ENCODE measurements around the gene PITPNC1. TPM values are rescaled to one million over a fixed set of nuclear protein-coding genes. Genes with fewer than 3 reads are reported as not detected.
"Not testable (repeated sequence)": the region's sequence is repeated elsewhere in the genome, so short reads cannot be mapped to it uniquely, and the experiment has no call there.

PITPNC1 gene
- total RNA-seq, 1 donor from 2014 or later, result 19.3 TPM

DNA sequence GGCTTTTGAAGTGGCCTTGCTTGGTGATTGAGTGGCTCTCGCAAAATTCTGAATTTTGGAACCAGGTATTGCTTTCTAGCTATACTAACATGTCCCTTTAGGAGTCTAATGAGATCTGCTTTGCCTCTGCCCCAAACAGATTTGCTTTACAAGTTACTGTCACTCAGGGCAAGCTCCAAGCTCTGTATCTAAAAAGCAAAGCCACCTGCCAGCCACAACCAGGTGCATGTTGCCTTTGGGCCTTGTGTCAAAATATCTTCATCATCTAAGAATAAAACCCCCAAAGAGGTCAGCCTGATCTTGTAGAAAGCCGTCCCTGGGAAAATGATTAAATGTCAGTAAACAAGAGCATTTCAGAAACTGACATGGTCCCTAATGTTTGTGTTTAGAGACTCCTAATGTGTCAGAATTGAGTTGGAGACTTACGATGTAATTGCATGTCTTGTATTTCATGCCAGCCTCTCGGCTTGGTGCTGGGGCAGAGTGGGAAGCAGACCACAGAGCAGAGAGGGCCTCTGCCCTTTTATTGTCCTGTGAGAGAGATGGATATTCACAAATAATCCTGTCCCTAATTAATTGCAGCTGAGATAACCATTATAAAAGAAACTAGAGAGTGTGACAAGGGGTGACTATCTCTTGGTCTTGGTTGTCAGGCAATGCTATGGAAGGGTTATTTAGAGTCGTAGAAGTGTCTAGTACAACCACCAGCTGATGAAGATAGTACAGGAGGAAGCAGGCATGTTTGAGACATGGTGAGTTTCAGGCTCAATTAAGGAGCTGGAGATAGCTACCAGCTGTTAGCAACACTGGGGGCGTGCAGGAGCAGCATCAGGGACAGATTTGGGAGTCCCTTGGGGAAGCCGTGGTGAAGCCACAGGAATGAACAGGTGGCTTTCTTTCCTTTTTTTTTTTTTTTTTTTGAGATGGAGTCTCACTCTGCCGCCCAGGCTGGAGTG, 90.7 kb downstream of the PITPNC1 start:
- H3K36me3 Mint-ChIP-seq (ENCODE audit: low read depth), result no peaks in the 10 kb centered on the region
- CTCF ChIA-PET, result no interaction called here
- no peak for TF ChIP-seq CTCF (IDR thresholded peaks at IDR 0.05)
- H3K27ac Mint-ChIP-seq, result no peak overlapping the region
- no peaks in the 10 kb centered on the region for H3K27me3 Mint-ChIP-seq
- POLR2A ChIA-PET, result interaction anchor here (0.6 to 0.7 kb wide), 2 partner anchors 40 to 109 kb away, joined by 3 to 4 read pairs; no protein-coding TSS in a partner anchor
- no peak for DNase-seq
- no peaks in the 10 kb centered on the region for H3K9me3 Mint-ChIP-seq
- H3K4me3 Mint-ChIP-seq, result no peak overlapping the region
- ATAC-seq (ENCODE audit: low read depth), result no peak
- intact Hi-C loops (cut with micrococcal nuclease), result no loop called here
- peaks cover 5% of the 10 kb centered on the region for H3K4me1 Mint-ChIP-seq

DNA sequence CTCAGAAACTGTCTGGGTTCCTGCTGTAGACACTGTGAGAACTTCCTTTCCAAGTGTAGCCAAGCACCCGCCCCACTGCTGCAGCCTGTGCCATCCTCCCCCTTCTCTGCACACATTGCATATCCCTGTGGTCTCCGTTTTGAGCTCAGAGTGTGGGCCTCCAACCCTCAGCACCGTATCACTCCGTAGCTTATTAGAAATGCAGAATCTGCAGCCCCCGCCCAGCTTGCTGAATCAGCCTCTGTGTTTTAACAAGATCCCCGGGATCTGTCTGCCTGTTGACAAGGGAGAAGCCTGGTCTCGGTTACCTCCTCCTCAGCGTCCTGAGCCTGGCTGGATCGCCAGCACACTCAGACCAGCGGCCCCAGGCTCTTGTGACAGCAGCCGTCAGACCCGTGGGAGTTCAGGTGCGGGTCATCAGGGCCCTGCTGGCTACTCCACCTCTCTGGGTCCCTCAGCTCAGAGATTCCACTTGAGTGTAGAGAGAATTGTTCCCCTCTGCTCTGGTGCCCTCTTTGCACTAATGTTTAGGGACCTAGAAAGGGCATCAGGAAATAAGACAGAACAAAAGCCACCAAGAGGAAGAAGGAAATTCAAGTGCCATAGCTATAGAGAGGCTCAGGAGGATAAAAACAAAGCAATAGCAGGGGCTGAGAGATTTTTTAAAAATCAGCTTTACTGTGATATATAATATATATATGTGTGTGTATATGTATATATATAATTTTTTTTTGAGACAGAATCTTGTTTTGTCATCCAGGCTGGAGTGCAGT, 92.3 kb downstream of the PITPNC1 start:
- Mint-ChIP-seq H3K27ac (no peak overlapping the region), H3K36me3 (ENCODE audit: low read depth) (no peaks in the 10 kb centered on the region), H3K27me3 (no peaks in the 10 kb centered on the region), H3K4me1 (peaks cover 5% of the 10 kb centered on the region), H3K4me3 (no peak overlapping the region), H3K9me3 (no peaks in the 10 kb centered on the region)
- POLR2A ChIA-PET, result no interaction called here
- ATAC-seq (ENCODE audit: low read depth) (no peak), DNase-seq (no peak)
- CTCF ChIA-PET, result interaction anchor here (0.8 to 1.7 kb wide), 2 partner anchors 9 to 90 kb away, joined by 3 to 4 read pairs; no protein-coding TSS in a partner anchor
- intact Hi-C loops (cut with micrococcal nuclease), result no loop called here
- no peak for TF ChIP-seq CTCF (IDR thresholded peaks at IDR 0.05)

DNA sequence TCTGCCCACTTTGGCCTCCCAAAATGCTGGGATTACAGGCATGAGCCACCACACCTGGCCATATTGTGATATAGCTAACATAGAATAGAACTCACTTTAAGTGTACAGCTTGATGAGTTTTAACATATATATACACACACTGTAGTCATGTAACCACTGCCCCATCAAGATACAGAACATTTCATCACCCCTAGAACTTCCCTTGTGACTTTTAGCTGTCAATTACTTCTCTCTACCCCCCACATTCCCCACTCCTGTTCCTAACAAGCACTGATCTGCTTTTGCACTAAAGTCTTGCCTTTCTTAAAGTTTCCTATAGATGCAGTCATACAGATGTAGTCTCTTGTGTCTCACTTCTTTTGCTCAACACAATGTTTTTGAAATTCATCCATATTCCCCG, 93.1 kb downstream of the PITPNC1 start:
- Mint-ChIP-seq H3K4me1 (peaks cover 9% of the 10 kb centered on the region), H3K27ac (no peak overlapping the region), H3K4me3 (no peak overlapping the region), H3K27me3 (no peaks in the 10 kb centered on the region), H3K9me3 (no peaks in the 10 kb centered on the region), H3K36me3 (ENCODE audit: low read depth) (no peaks in the 10 kb centered on the region)
- ATAC-seq (ENCODE audit: low read depth), result no peak
- no peak for TF ChIP-seq CTCF (IDR thresholded peaks at IDR 0.05)
- CTCF ChIA-PET, result interaction anchor here (0.8 to 1.7 kb wide), 2 partner anchors 8 to 91 kb away, joined by 3 to 4 read pairs; no protein-coding TSS in a partner anchor
- no peak for DNase-seq
- POLR2A ChIA-PET, result no interaction called here
- intact Hi-C loops (cut with micrococcal nuclease), result loop anchor here (10.0 kb wide), 1 partner anchor 135 kb away; no protein-coding TSS in a partner anchor

DNA sequence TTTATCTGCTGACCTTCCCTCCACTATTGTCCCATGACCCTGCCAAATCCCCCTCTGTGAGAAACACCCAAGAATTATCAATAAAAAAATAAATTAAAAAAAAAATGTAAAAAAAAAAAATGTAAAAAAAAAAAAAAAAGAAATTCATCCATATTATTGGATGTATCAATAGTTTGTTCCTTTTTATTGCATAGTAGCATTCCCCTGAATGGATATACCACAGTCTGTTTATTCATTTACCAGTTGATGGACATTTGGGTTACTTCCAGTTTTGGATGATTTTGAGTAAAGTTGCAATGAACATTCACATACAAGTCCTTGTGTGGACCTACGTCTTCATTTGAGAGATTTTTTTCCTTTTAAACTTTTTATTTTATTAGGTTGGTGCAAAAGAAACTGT, 94.0 kb downstream of the PITPNC1 start:
- POLR2A ChIA-PET, result interaction anchor here (0.7 to 1.6 kb wide), 2 partner anchors 30 to 1309 kb away, joined by 3 to 5 read pairs; no protein-coding TSS in a partner anchor
- no peaks in the 10 kb centered on the region for H3K27me3 Mint-ChIP-seq

GRCh38 chr17:67472606-67473005, 95.5 kb downstream of the PITPNC1 start:
- H3K4me3 Mint-ChIP-seq; H3K36me3 Mint-ChIP-seq (ENCODE audit: low read depth); H3K9me3 Mint-ChIP-seq; H3K27ac Mint-ChIP-seq; DNase-seq; H3K27me3 Mint-ChIP-seq; ATAC-seq (ENCODE audit: low read depth): not testable (repeated sequence)
- intact Hi-C loops (cut with micrococcal nuclease), result loop anchor here (10.0 kb wide), 1 partner anchor 132 kb away; no protein-coding TSS in a partner anchor
- ChIA-PET POLR2A (interaction anchor here (0.6 to 1.6 kb wide), 3 partner anchors 8 to 367 kb away, joined by 3 to 9 read pairs (median 5); no protein-coding TSS in a partner anchor), CTCF (interaction anchor here (7.1 kb wide), 1 partner anchor 95 kb away, joined by 85 read pairs; the partner anchor contains the start of gene PITPNC1)
- H3K4me1 Mint-ChIP-seq, result peaks cover 15% of the 10 kb centered on the region

More for the DNA sequence above, 94.0 kb downstream of the PITPNC1 start:
- CTCF ChIA-PET, result interaction anchor here (1.2 kb wide), 1 partner anchor 96 kb away, joined by 4 read pairs; no protein-coding TSS in a partner anchor
- no peaks in the 10 kb centered on the region for H3K9me3 Mint-ChIP-seq
- peaks cover 15% of the 10 kb centered on the region for H3K4me1 Mint-ChIP-seq
- ATAC-seq (ENCODE audit: low read depth) (no peak), DNase-seq (no peak)
- intact Hi-C loops (cut with micrococcal nuclease), result loop anchor here (10.0 kb wide), 1 partner anchor 134 kb away; no protein-coding TSS in a partner anchor
- TF ChIP-seq CTCF (IDR thresholded peaks at IDR 0.05), result no peak
- H3K27ac Mint-ChIP-seq, result no peak overlapping the region
- H3K4me3 Mint-ChIP-seq, result no peak overlapping the region
- no peaks in the 10 kb centered on the region for H3K36me3 Mint-ChIP-seq (ENCODE audit: low read depth)
